ENCODE data around the gene LRRC1.
A peak's percentile ranks its signal among the peaks of the same experiment; 100 is the strongest.

LRRC1 gene

GRCh38 chr6:53794720-53795339, at the start of gene LRRC1:
Gene LRRC1, plus strand, starts transcription at chr6:53795005. Its CDS starts 252 bp downstream, at chr6:53795257.
- peaks cover 30% of the 10 kb centered on the region for H3K4me1 ChIP-seq
- in situ Hi-C loops (cut with MboI; ENCODE audit: low sequenced_read_pairs), result loop anchor here (5.0 kb wide), 1 partner anchor 162 kb away; no protein-coding TSS in a partner anchor

DNA sequence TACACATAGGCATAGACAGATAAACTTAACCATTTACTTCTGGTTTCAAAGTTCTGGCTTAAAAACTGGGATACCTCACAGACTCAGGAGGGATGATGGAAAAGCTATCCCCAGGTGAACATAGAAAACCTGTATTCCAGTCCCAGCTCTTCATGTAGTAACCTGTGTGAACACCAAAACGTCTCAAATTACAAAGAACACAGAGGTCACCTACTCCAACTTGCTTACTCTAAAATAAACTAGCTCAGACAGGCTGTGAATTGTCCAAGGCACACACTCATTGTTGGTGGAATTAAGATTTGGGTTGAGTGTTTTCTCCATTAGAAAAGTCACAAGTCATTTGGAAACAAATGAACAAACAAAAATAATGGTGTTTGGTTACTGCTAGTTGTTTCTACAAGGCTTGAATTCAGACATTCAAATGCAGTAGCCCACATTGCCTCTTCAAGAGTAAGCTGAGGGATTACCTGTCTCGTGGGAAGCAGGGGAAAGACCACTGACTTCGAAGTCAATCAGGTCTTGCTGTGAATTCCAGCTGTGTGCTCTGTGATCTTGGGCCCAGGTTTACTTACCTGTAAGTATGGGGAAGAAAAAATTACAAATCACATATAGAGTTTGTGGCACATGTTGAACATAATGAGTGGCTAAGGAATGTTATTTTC, 48.2 kb upstream of the LRRC1 start:
- Histone ChIP-seq H3K4me3 (no peak overlapping the region), H3K27me3 (ENCODE audit: low read depth) (no peaks in the 10 kb centered on the region), H3K9me3 (no peaks in the 10 kb centered on the region), H3K36me3 (replicated peaks) (no peaks in the 10 kb centered on the region), H3K4me1 (peaks cover 13% of the 10 kb centered on the region)
- in situ Hi-C loops (cut with MboI; ENCODE audit: low sequenced_read_pairs), result loop anchor here (10.0 kb wide), 1 partner anchor 208 kb away; no protein-coding TSS in a partner anchor
- DNase-seq (ENCODE audit: low spot score in 2 of 2), result no peak

More at GRCh38 chr6:53794720-53795339, at the start of gene LRRC1:
- no peaks in the 10 kb centered on the region for H3K36me3 ChIP-seq (replicated peaks)
- peak; percentile 88 to 96 for DNase-seq (ENCODE audit: low spot score in 2 of 2)
- peak within 1 kb of the TSS; percentile 70 for H3K4me3 ChIP-seq
- no peaks in the 10 kb centered on the region for H3K27me3 ChIP-seq (ENCODE audit: low read depth)
- H3K9me3 ChIP-seq, result no peaks in the 10 kb centered on the region

DNA sequence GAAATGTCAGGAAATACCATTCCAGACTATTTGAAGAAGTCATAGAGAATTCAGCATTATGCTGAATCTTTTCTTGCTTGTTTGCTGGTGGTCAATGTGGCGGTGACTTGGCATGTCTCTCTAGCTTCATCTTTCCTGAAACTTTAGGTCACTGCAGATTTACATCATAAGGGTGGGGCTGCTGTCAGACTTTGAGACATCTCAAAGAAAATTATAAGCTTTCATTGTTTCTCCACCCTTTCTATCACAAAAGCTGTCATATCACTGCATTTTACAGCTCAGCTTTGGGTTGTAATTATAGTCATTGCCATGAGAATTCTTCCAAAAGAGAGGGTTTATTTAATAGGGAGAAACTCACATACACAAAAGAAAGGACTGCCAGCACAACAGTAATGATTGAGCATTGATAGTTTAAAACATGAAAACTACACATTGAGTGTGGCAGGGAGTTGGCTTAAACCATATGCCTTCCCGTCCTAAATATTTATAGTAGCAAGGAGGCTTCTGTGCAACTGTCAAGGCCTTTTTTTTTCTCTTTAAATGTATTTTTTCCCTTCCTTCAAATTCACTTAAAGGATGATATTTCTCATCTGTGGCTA, 44.7 kb upstream of the LRRC1 start:
- in situ Hi-C loops (cut with MboI; ENCODE audit: low sequenced_read_pairs), result no loop called here
- no peaks in the 10 kb centered on the region for H3K9me3 ChIP-seq
- no peaks in the 10 kb centered on the region for H3K36me3 ChIP-seq (replicated peaks)
- H3K4me3 ChIP-seq, result no peak overlapping the region
- no peaks in the 10 kb centered on the region for H3K27me3 ChIP-seq (ENCODE audit: low read depth)
- peaks cover 13% of the 10 kb centered on the region for H3K4me1 ChIP-seq
- DNase-seq (ENCODE audit: low spot score in 2 of 2), result peak in 1 of 2 experiments; percentile 56

DNA sequence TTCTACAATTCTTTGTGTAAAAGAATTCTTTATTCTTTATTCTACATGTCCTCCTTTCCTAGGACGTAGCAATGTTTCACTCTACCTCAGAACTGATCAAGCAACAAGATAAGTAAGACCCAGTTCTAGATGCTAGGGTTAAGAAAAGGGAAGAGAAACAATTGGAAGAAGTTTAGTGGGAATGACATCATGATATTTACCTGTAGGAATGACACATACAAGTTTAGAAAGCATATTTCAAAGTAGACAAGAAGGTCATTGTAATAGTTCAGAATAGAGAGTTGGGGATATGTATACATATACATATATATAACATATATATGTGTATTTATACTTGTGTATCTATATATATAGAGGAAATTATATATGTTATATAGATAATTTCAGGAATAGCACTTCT, 43.4 kb upstream of the LRRC1 start:
- no peak for DNase-seq (ENCODE audit: low spot score in 2 of 2)

DNA sequence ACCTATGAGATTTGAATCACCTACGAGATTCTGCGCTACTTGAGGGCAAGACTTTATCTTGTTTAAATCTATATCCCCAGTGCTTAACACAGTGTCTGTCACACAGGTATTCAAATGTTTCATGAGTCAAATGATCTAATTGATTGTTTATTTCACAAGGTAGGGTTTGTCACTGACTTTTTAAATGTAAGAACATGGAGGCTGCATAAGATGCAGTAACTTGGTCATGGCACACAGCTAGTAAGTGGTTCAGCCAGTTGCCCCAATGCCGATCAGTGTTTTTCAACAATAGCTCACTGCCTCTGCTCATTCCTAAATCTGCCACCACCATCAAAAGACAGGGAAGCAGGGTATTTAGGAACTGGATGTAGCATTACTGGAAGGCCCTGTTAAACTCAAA, 42.4 kb upstream of the LRRC1 start:
- H3K4me3 ChIP-seq, result no peak overlapping the region
- no peaks in the 10 kb centered on the region for H3K27me3 ChIP-seq (ENCODE audit: low read depth)
- no peak for DNase-seq (ENCODE audit: low spot score in 2 of 2)
- H3K4me1 ChIP-seq, result peaks cover 13% of the 10 kb centered on the region
- no peaks in the 10 kb centered on the region for H3K9me3 ChIP-seq
- no peaks in the 10 kb centered on the region for H3K36me3 ChIP-seq (replicated peaks)
- in situ Hi-C loops (cut with MboI; ENCODE audit: low sequenced_read_pairs), result no loop called here

More for the DNA sequence above, 43.4 kb upstream of the LRRC1 start:
- H3K9me3 ChIP-seq, result no peaks in the 10 kb centered on the region
- H3K4me1 ChIP-seq, result peaks cover 13% of the 10 kb centered on the region
- H3K27me3 ChIP-seq (ENCODE audit: low read depth), result no peaks in the 10 kb centered on the region
- no peak overlapping the region for H3K4me3 ChIP-seq
- in situ Hi-C loops (cut with MboI; ENCODE audit: low sequenced_read_pairs), result no loop called here
- H3K36me3 ChIP-seq (replicated peaks), result no peaks in the 10 kb centered on the region

DNA sequence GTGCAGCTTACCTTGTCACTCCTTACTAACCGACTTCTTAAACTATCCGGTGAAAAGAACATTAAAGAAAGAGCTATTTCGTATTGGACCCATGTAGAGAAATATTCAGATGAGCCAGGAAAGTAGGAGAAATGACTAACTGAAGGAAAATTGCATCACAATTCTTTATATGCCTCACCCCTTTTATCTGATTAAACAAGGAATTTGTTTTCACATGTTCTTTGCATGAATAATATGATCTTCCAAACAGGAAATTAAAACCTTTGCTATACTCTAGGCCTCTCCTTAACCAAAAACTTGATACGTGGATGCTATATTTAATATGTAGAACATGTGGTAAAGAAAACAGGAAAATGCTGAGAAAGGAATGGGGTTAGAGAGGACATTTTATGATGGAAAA, 41.9 kb upstream of the LRRC1 start:
- Histone ChIP-seq H3K27me3 (ENCODE audit: low read depth) (no peaks in the 10 kb centered on the region), H3K36me3 (replicated peaks) (no peaks in the 10 kb centered on the region), H3K4me1 (peaks cover 13% of the 10 kb centered on the region), H3K4me3 (no peak overlapping the region), H3K9me3 (no peaks in the 10 kb centered on the region)
- in situ Hi-C loops (cut with MboI; ENCODE audit: low sequenced_read_pairs), result no loop called here
- no peak for DNase-seq (ENCODE audit: low spot score in 2 of 2)

DNA sequence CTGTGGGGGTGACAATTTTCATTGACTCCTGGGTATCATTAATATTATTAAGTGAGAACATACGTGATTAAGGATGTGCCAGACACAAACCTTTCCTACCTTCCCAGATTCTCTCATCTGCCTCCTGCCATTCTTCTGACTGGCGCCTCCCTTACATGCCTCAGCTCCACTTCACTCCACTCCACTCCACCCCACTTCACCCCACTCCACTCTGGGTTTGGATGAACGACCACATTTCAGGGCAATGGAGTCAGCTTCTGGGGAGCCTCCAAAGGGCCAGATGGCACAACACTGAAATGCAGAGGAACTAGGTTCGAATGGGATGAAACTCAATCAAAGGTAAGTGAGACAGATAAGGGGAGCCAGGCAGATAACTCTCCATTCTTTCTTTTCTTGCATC, 40.5 kb upstream of the LRRC1 start:
- H3K4me1 ChIP-seq, result peaks cover 13% of the 10 kb centered on the region
- in situ Hi-C loops (cut with MboI; ENCODE audit: low sequenced_read_pairs), result no loop called here
- no peak for DNase-seq (ENCODE audit: low spot score in 2 of 2)
- no peaks in the 10 kb centered on the region for H3K36me3 ChIP-seq (replicated peaks)
- no peak overlapping the region for H3K4me3 ChIP-seq
- no peaks in the 10 kb centered on the region for H3K9me3 ChIP-seq
- no peaks in the 10 kb centered on the region for H3K27me3 ChIP-seq (ENCODE audit: low read depth)

DNA sequence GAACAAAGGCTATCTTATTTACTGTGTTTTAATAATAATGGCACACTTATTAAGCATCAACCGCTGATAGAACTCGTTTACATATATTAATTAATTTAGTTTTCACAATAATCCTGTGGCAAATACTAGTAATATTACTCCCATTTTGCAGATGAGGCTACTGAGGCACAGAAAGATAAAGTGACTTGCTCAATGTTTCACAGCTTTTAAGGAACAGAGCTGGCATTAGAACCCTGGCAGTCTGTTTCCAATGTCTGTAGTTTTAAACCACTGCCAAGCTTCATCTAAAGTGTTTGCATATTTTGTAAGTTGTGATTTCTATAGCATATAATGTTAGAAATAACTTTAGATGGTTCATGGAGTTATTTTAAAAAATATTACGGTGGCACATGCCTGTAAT, 38.4 kb upstream of the LRRC1 start:
- in situ Hi-C loops (cut with MboI; ENCODE audit: low sequenced_read_pairs), result no loop called here
- Histone ChIP-seq H3K9me3 (no peaks in the 10 kb centered on the region), H3K4me3 (no peak overlapping the region), H3K27me3 (ENCODE audit: low read depth) (no peaks in the 10 kb centered on the region), H3K4me1 (no peaks in the 10 kb centered on the region), H3K36me3 (replicated peaks) (no peaks in the 10 kb centered on the region)
- DNase-seq (ENCODE audit: low spot score in 2 of 2), result no peak

GRCh38 chr6:53758496-53758895, 36.3 kb upstream of the LRRC1 start:
- H3K9me3 ChIP-seq, result no peaks in the 10 kb centered on the region
- no peak for DNase-seq (ENCODE audit: low spot score in 2 of 2)
- no peaks in the 10 kb centered on the region for H3K27me3 ChIP-seq (ENCODE audit: low read depth)
- H3K36me3 ChIP-seq (replicated peaks), result no peaks in the 10 kb centered on the region
- in situ Hi-C loops (cut with MboI; ENCODE audit: low sequenced_read_pairs), result no loop called here
- H3K4me1 ChIP-seq, result no peaks in the 10 kb centered on the region
- no peak overlapping the region for H3K4me3 ChIP-seq

GRCh38 chr6:53761036-53761435, 33.8 kb upstream of the LRRC1 start:
- no peaks in the 10 kb centered on the region for H3K27me3 ChIP-seq (ENCODE audit: low read depth)
- no peak for DNase-seq (ENCODE audit: low spot score in 2 of 2)
- no peaks in the 10 kb centered on the region for H3K4me1 ChIP-seq
- in situ Hi-C loops (cut with MboI; ENCODE audit: low sequenced_read_pairs), result no loop called here
- H3K9me3 ChIP-seq, result no peaks in the 10 kb centered on the region
- H3K36me3 ChIP-seq (replicated peaks), result no peaks in the 10 kb centered on the region
- H3K4me3 ChIP-seq, result no peak overlapping the region

DNA sequence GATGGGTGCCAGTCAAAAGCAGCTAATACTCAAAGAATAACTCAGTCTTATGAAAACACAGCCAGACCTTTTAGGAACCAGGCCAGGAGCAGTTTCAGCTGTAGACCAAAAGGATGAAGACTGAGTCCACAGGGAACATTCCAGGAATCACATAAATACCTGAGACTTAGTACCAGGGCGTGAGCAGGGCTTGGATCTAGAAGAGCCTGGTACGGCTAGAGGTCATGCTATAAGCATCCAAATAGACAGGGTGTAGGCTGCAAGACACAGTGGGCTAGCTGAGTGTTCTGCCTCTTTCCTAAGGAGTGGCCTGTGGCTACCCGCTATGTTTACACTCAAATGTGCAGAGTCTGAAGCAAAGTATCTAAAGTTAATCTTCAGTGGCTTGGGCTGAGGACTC, 29.5 kb upstream of the LRRC1 start:
- no peak overlapping the region for H3K4me3 ChIP-seq
- H3K9me3 ChIP-seq, result no peaks in the 10 kb centered on the region
- in situ Hi-C loops (cut with MboI; ENCODE audit: low sequenced_read_pairs), result no loop called here
- no peaks in the 10 kb centered on the region for H3K4me1 ChIP-seq
- DNase-seq (ENCODE audit: low spot score in 2 of 2), result no peak
- no peaks in the 10 kb centered on the region for H3K27me3 ChIP-seq (ENCODE audit: low read depth)
- no peaks in the 10 kb centered on the region for H3K36me3 ChIP-seq (replicated peaks)

DNA sequence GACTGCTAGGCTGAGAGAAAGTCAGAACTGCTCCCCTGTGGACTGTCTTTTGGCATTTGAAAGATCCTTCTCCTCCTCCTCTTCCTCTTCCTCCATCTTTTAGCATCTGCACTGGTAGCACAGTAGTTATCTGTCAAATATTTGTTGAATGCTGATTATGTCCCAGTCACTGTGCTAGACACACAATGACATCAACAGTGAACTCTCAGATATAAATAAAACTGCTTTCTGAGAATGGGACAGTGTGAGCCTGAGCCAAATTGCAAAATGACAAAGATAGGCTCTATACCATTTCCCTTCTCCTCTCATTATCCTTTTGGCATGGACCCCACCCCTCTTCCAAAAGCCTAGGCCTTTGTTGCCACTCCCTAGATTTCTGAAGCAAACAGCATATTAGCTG, 27.9 kb upstream of the LRRC1 start:
- Histone ChIP-seq H3K4me1 (no peaks in the 10 kb centered on the region), H3K9me3 (no peaks in the 10 kb centered on the region), H3K36me3 (replicated peaks) (no peaks in the 10 kb centered on the region), H3K4me3 (no peak overlapping the region), H3K27me3 (ENCODE audit: low read depth) (no peaks in the 10 kb centered on the region)
- no peak for DNase-seq (ENCODE audit: low spot score in 2 of 2)
- in situ Hi-C loops (cut with MboI; ENCODE audit: low sequenced_read_pairs), result no loop called here

DNA sequence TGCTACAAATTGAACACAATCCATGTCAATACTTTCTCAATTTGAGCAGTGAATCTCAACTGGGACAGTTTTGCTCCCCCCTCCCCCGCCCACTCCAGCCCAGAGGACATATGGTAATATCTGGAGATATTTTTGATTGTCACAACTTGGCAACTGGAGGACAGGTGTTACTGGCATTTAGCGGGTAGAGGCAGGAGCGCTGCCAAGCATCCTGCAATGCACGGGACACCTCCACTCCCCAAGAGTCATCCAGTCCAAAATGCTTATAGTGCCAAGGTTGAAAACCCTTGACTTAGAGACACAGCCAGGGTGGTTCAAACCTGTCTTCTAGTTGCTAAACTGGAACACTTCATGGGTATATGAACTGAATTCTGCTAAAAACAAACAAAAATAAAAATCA, 26.9 kb upstream of the LRRC1 start:
- in situ Hi-C loops (cut with MboI; ENCODE audit: low sequenced_read_pairs), result no loop called here
- Histone ChIP-seq H3K36me3 (replicated peaks) (no peaks in the 10 kb centered on the region), H3K27me3 (ENCODE audit: low read depth) (no peaks in the 10 kb centered on the region), H3K4me1 (no peaks in the 10 kb centered on the region), H3K9me3 (no peaks in the 10 kb centered on the region), H3K4me3 (no peak overlapping the region)
- no peak for DNase-seq (ENCODE audit: low spot score in 2 of 2)

DNA sequence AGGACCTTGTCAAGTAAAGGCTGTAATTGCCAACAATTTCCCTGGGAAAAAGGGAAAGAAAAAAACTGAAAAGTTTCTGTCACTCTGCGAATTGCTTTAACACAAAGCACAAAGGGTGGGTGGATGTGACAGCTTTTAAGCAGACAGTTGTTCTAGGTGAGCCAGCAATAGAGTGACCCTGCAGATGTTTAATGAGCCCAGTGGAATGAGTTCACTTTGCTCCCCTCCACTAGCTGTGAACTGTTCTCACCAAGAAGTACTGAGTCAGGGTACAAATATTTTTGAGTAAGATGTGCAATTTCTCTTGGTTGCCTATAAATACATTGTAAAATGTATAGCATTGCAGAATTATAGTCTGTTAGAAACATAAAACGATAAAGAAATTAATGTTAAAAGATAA, 26.2 kb upstream of the LRRC1 start:
- no peak for DNase-seq (ENCODE audit: low spot score in 2 of 2)
- in situ Hi-C loops (cut with MboI; ENCODE audit: low sequenced_read_pairs), result no loop called here
- Histone ChIP-seq H3K4me3 (no peak overlapping the region), H3K9me3 (no peaks in the 10 kb centered on the region), H3K27me3 (ENCODE audit: low read depth) (no peaks in the 10 kb centered on the region), H3K4me1 (no peaks in the 10 kb centered on the region), H3K36me3 (replicated peaks) (no peaks in the 10 kb centered on the region)

Data from HAP-1 (cell line).